ENCODE measurements around the gene PTDSS2.
"Not testable (repeated sequence)": the region's sequence is repeated elsewhere in the genome, so short reads cannot be mapped to it uniquely, and the experiment has no call there.

The PTDSS2 gene

DNA sequence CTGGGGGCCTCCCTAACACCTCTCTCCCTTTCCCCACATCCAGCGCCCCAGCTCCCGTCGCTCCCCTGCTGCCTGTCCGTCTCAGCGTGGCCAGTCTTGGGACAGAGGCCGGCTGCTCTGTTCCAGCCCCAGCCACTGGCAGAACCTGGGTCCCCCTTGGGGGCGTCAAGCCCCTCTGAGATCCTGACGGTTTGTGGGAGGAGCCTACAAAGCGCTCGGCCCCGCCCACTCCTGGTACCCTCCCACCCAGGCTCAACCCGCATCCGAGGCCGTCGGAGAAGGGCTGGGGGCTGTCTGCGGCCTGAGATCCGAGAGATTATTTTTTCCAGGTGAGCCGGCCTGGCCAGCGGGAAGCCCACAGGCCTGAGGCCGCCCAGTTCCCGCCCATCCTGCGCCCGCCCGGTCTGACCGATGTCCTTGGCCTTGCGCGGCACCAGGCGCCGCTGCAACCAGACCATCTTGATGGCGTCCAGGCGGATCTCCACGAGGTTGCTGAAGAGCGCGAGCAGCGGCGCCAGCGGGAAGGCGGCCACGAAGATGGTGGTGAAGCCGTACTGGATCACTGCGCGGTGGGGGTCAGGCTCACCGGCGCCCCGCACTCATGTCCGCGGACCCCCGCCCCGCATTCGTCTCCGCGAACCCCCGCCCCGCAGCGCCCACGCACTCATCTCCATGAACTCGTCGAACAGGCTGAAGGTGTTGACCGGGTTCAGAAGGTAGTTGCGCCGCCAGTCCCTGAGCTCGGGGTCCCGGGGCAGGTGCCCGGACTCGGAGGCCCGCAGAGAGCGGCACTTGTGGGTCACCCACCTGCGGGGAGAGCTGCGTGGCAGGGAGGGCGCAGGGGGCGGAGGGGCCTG is 29.8 kb upstream of the PTDSS2 start:
- DNase-seq (ENCODE audit: low read depth, low spot score) = no peak
- TF ChIP-seq, protein P1, sequence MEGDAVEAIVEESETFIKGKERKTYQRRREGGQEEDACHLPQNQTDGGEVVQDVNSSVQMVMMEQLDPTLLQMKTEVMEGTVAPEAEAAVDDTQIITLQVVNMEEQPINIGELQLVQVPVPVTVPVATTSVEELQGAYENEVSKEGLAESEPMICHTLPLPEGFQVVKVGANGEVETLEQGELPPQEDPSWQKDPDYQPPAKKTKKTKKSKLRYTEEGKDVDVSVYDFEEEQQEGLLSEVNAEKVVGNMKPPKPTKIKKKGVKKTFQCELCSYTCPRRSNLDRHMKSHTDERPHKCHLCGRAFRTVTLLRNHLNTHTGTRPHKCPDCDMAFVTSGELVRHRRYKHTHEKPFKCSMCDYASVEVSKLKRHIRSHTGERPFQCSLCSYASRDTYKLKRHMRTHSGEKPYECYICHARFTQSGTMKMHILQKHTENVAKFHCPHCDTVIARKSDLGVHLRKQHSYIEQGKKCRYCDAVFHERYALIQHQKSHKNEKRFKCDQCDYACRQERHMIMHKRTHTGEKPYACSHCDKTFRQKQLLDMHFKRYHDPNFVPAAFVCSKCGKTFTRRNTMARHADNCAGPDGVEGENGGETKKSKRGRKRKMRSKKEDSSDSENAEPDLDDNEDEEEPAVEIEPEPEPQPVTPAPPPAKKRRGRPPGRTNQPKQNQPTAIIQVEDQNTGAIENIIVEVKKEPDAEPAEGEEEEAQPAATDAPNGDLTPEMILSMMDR (IDR thresholded peaks at IDR 0.05; ENCODE audit: low read depth, low read length) = no peak
- no peak overlapping the region for H3K4me3 ChIP-seq (ENCODE audit: low read depth, low read length)
- in situ Hi-C loops (cut with HindIII; ENCODE audit: low sequenced_read_pairs) = no loop called here

DNA sequence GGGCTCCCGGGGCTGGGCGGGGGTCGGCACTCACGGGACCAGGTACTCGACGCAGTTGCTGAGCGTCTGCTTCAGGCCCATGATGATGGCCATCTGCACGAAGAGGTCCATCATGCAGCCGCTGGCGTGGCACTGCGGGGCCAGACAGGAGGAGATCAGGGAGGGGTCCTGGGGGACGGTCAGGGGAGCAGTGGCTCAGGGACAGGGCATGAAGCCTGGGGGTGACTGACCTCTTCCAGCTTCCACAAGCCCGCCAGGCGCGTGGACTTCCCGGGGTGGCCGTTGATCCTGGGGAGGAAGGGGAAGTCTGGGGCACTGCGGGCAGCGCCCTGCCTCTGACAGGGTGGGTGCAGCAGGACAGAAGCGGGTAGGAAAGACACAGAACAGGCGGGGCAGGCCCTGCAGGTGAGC is 29.2 kb upstream of the PTDSS2 start:
- no peak overlapping the region for H3K4me3 ChIP-seq (ENCODE audit: low read depth, low read length)
- in situ Hi-C loops (cut with HindIII; ENCODE audit: low sequenced_read_pairs) = no loop called here
- TF ChIP-seq, protein P1 (IDR thresholded peaks at IDR 0.05; ENCODE audit: low read depth, low read length) = no peak
- DNase-seq (ENCODE audit: low read depth, low spot score) = no peak

DNA sequence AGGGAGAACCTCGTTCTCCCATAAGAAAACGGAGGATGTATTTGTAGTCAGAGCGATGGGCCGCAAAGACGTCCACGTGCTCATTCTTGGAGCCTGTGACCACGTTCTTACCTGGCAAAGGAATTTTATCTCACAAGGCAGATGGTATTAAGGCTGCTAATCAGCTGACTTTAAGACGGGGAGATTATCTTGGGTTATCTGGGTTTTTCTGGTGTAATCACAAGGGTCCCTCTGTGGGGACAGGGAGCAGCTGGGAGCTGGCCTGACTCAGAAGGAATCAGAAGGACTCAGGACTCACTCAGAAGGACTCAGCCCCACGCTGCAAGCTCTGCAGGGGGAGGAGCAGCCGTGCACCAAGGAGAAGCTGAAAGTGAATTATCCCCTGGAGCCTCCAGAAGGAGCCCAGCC is 27.8 kb upstream of the PTDSS2 start:
- DNase-seq (ENCODE audit: low read depth, low spot score) = no peak
- in situ Hi-C loops (cut with HindIII; ENCODE audit: low sequenced_read_pairs) = no loop called here
- TF ChIP-seq, protein P1 (IDR thresholded peaks at IDR 0.05; ENCODE audit: low read depth, low read length) = no peak
- H3K4me3 ChIP-seq (ENCODE audit: low read depth, low read length) = no peak overlapping the region

DNA sequence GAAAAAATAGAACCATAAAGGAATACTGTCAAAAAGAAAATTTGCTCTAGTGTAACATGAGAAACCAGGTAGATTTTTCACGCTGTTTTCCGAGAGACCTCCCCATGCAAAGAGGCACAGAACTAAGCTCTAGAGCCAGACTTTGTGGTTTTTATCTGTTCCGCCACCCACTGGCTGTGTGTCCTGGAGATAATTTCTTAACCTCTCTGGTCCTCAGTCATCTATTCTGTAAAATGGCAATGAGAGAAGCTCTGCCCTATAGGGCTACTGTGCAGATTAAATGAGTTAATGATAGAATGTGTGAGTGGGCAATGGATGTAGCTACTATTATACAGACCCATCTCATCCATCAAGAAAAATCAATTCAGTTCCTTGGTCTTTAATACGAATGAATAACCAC is 25.8 kb upstream of the PTDSS2 start:
- in situ Hi-C loops (cut with HindIII; ENCODE audit: low sequenced_read_pairs) = no loop called here
- H3K4me3 ChIP-seq (ENCODE audit: low read depth, low read length) = no peak overlapping the region
- no peak for DNase-seq (ENCODE audit: low read depth, low spot score)
- TF ChIP-seq, protein P1 (IDR thresholded peaks at IDR 0.05; ENCODE audit: low read depth, low read length) = no peak

DNA sequence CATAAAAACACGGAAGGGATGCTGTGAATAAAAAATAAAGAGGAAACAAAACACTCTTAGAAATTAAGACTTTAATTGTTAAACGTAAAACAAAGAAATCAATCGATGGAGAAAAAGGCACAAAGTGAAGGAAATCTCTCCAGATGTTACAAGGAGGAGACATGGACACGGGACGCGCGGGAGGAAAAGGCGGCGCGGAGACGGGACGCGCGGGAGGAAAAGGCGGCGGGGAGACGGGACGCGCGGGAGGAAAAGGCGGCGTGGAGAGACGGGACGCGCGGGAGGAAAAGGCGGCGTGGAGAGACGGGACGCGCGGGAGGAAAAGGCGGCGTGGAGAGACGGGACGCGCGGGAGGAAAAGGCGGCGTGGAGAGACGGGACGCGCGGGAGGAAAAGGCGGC is 25.3 kb upstream of the PTDSS2 start:
- in situ Hi-C loops (cut with HindIII; ENCODE audit: low sequenced_read_pairs); DNase-seq (ENCODE audit: low read depth, low spot score); H3K4me3 ChIP-seq (ENCODE audit: low read depth, low read length): not testable (repeated sequence)

DNA sequence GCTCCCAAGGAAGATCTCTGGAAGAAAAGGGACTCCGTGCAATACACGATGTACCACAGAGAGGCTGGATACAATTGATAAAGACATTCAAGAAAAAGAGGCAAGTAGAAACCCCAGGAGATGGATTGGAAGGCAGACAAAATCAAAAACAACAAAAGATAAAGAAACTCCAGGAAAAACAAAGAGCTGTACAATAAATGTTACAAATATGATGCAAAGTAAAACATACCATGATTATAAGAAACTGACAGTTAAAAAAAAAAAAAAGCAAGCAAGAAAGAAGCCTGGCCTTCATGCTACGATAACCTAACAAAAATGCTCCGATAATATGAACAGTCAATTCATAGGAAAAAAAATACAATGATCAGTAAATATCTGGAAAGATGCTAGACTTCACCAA is 24.8 kb upstream of the PTDSS2 start:
- DNase-seq (ENCODE audit: low read depth, low spot score) = no peak
- TF ChIP-seq, protein P1 (IDR thresholded peaks at IDR 0.05; ENCODE audit: low read depth, low read length) = no peak
- in situ Hi-C loops (cut with HindIII; ENCODE audit: low sequenced_read_pairs) = no loop called here
- H3K4me3 ChIP-seq (ENCODE audit: low read depth, low read length) = no peak overlapping the region

DNA sequence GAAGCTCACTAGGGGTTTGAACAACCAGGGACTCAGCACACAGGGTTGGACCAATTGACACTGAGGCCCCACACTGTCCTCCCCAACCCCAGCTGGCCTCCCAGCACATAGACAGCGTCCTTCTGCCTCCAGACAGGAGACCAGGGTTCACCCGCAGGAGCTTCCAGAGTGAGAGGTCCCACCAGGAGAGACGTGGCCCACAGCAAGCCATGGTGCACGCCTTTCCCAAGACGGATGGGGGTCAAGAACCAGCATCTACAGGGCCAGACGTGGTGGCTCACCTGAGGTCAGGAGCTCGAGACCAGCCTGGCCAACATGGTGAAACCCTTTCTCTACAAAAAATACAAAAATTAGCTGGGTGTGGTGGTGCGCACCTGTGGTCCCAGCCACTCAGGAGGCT is 23.2 kb upstream of the PTDSS2 start:
- H3K4me3 ChIP-seq (ENCODE audit: low read depth, low read length) = no peak overlapping the region
- in situ Hi-C loops (cut with HindIII; ENCODE audit: low sequenced_read_pairs) = no loop called here
- no peak for DNase-seq (ENCODE audit: low read depth, low spot score)
- TF ChIP-seq, protein P1 (IDR thresholded peaks at IDR 0.05; ENCODE audit: low read depth, low read length) = no peak
